CD1c-positive myeloid dendritic cell (primary cell): ENCODE data around the gene CDK3.
A peak's percentile ranks its signal among the peaks of the same experiment; 100 is the strongest.
"Not testable (repeated sequence)": the region's sequence is repeated elsewhere in the genome, so short reads cannot be mapped to it uniquely, and the experiment has no call there.

ENCODE experiments used
- DNase-seq: peaks from one replicate; pipeline ENCODE4 v3.0.0-alpha.2; 2016; ENCODE audit errors: extremely low spot score

The CDK3 gene

GRCh38 chr17:76039121-76039520, 38.5 kb downstream of the CDK3 start:
- DNase-seq = no peak

DNA sequence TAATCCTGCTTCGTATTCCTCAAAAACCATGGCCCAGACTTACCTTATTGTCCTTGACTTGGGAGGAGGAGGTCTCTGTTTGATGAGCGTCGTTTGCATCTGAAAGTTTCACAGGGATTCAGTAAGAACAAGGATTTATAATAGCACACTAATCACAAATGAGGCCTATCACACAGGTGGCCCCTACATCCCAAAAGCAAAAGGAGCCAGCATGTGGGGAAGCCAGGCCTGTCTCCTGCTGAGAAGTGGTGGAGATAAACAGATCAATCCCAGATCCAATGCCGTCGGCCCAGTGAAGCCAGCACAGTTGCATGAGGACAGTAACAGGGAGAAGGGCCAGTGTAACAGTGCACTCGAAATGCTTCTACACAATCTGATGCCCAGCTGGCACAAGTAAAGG, 39.7 kb downstream of the CDK3 start:
- no peak for DNase-seq

GRCh38 chr17:76042868-76043267, 42.2 kb downstream of the CDK3 start:
- DNase-seq = not testable (repeated sequence)

DNA sequence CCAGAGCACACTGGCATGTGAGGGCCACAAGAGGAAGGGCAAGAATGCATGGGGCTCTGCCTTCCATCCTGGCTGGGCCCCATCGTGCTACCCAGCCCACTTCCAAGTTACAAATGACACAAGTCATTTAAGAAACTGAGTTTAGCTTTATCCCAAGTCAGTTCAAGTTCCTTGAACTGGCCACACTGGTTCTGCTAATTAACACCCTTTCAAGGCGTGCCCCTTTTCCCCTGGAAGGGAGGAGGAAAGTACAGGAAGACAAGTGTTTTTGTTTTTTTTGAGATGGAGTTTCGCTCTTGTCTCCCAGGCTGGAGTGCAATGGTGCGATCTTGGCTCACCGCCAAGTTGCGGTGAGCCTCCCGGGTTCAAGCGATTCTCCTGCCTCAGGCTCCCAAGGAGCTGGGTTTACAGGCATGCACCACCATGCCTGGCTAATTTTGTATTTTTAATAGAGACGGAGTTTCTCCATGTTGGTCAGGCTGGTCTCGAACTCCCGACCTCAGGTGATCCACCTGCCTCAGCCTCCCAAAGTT, 43.9 kb downstream of the CDK3 start:
- DNase-seq = not testable (repeated sequence)

- no peak for DNase-seq
Observed at GRCh38 chr17:76046064-76046463, 45.4 kb downstream of the CDK3 start.

DNA sequence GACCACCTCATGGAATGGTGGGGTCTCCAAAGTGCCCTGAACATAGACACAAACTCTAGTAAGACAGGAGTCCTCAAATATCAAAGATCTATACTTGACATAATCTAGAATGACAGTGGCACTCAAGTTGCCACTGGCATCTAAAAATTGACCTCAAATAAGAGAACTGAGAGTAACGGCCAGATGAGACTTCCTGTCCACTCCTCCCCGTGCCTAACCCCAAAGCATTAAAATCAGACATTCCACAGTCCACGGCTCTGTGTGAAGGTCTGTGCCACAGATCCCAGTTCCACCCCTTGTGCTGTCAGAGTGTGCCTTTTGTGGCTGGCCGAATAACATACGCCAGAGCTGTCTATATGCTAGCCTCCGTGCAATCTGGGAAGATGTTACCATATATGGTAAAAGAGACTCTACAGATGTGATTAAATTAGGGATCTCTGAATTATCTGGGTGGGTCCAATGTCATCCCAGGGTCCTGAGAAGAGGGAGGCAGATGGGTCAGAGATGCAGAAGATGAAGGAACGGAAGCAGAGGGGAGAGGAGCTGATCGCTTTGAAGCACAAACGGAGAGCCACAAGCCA, 47.5 kb downstream of the CDK3 start:
- DNase-seq = peak; percentile 39

GRCh38 chr17:76048711-76049110, 48.1 kb downstream of the CDK3 start:
- no peak for DNase-seq

DNA sequence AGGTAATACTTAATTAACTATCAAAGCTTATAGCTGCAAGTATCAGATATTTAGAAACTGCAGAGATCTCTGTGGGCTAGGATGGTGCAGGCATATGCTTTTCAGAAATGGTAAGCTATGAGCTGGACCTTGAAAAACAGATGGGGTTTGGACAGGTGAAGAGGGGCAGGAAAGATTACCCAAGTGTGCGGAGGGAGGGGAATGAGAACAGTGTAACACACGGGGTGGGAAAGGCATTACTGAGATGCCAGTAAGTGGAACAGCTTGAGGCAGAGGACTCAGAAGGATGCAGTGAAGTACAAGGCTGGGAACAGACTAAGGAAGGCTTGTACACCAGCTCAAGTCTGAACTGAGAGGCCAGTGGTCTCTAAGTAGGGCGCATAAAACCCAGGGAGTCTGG, 48.6 kb downstream of the CDK3 start:
- no peak for DNase-seq

DNA sequence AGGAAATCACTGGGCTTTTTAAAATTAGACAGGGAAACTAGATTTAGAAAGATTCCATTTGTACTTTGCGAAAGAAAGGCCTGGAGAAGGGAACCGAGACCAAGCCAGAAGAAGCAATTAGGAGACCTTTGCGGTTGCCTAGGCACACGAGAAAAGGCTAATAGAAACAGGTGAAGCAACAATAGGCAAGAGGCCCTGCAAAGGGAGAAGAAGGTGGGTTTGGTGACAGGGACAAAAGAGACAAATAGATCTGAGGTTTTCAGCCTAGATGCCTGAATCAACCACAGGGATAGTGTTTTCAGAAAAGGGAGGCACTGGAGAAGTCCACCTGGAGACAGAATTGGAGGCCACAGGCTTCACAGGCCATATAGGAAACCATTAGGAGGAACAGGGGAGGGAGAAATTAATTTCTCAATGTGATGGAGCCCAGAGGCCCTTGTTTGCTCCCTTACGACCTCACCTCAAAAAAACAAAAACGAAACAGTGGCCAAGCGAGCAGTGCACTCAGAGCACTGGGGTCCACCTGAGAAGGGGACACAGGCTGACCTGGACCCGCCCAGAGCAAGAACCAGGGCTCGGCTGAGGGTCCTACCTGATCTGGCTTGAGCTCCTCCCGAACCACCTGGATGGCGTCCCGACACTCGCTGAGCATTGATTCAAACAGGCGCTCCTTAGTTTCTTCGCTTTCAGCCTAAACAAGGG, 49.3 kb downstream of the CDK3 start:
- DNase-seq = no peak

DNA sequence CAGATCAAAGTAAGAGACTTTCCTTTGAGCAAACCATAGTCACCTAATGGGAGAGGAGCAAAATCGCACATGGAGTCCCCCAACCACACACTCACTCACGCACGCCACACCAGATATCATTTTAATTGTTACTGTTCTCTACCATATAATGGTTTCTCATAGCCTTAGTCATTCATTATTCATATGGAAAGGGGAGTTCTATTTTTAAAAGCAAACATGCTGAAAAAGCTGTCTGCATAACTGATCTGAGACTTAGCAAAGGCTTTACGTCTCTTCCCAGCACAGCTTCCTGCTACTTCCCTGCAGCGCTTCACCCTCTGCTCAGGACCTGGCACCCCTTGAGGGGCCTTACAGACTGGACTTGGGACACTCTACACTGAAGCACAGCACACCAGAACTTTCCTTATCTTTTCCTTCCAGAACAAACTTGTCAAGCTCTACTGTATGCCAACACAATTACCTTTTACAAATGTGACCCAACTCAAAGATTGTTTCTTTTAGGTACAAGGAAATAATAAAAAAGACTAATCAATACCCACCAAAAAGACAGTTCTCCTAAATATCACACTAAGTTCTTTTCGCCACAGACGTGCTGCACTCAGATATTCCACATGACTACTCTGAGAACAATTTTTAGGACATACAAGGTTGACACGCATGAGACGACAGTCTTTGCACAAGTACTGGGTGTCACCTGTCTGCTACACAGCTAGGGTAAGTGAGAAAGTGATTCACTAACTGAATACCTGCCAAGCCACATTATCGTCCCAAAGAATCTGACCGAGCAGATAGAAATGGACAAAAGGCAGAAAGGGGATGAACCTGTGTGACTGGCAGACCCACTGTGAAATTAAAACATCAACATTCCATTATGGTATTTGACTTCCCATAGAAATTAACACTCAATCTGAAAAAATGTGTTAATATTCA, 50.1 kb downstream of the CDK3 start:
- no peak for DNase-seq

- DNase-seq = no peak
Observed at GRCh38 chr17:76051561-76051960, 50.9 kb downstream of the CDK3 start.

DNA sequence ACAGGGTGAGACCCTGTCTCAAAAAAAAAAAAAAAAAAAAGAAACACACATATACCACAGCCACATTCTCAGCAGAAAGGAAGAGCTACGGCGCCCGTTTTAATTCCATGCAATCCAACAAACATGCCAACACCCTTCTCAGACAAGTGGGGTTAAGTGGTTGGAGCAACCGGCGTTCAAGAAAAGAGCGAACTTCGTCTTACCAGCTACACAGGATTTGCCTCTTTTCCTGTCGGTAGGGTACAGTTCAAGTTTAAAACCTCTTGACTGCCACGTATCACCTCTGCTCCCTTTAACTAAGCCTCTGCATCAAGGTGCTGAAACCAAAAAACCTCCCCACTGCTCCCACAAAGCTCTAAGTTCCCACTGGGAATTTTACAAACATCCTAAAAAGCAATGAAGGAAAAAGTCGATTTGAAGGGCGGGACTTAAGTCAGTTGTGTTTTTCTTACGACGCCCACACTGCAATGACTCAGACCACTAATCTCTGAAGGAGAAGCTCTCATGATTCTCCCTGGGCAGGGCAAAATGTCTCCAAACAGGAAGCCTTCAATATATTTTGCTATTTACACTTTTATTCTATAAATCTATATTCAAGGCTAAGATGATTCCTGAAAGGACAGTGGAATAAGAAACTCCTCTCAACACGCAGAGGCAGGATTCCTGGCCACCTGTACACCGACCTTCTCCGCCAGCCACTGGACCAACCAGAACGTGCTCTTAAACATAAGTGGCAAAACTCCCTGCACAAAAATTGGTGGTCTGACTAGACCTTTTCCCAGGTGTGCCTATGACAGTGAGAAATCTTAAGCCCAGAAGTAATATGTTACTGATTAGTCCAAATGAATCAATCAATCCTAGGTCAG, 52.8 kb downstream of the CDK3 start:
- peak; percentile 67 for DNase-seq

DNA sequence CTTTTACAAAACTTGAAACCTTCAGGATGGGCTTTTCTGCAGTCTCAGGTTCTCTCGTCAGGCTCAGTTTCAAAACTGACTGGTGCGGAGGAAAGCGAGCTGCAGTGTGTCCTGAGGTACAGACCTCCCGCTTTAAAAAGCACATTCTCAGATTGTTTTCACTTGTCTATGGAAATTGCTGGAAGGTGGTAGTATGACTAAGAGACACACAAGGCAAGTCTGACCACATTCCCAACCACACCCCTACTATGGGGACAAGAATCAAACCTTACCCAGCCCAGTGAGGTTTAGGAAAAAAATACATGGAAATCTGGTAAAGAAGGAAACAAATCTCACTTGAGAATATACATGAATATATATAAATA, 53.4 kb downstream of the CDK3 start:
- no peak for DNase-seq
